Astrocyte of the spinal cord (primary cell): ENCODE measurements around the gene GSG1L.

Source experiments
- DNase-seq: peaks from one replicate; pipeline ENCODE4 v3.0.0; 2011; ENCODE audit warnings: low read depth, low spot score
- H3K4me3 ChIP-seq: 2 replicates; pipeline ENCODE4 v1.5.1; 2011; ENCODE audit warnings: low read depth, mild to moderate bottlenecking, low read length, moderate library complexity
- in situ Hi-C: cut with HindIII; loops from 2 replicates; pipeline ENCODE4 v1.10.0; 2017; ENCODE audit warnings: low sequenced_read_pairs
- TF ChIP-seq, protein P1 (sequence below): IDR thresholded peaks from 2 replicates; pipeline ENCODE4 v1.5.1; 2012; ENCODE audit warnings: low read depth, mild to moderate bottlenecking, low read length, inconsistent platforms

Gene GSG1L

GRCh38 chr16:28001642-28002041 is 61.9 kb downstream of the GSG1L start:
- TF ChIP-seq, protein P1, sequence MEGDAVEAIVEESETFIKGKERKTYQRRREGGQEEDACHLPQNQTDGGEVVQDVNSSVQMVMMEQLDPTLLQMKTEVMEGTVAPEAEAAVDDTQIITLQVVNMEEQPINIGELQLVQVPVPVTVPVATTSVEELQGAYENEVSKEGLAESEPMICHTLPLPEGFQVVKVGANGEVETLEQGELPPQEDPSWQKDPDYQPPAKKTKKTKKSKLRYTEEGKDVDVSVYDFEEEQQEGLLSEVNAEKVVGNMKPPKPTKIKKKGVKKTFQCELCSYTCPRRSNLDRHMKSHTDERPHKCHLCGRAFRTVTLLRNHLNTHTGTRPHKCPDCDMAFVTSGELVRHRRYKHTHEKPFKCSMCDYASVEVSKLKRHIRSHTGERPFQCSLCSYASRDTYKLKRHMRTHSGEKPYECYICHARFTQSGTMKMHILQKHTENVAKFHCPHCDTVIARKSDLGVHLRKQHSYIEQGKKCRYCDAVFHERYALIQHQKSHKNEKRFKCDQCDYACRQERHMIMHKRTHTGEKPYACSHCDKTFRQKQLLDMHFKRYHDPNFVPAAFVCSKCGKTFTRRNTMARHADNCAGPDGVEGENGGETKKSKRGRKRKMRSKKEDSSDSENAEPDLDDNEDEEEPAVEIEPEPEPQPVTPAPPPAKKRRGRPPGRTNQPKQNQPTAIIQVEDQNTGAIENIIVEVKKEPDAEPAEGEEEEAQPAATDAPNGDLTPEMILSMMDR: no peak
- no peak overlapping the region for H3K4me3 ChIP-seq
- no peak for DNase-seq
- in situ Hi-C loops: no loop called here

- DNase-seq: no peak
- in situ Hi-C loops: no loop called here
- H3K4me3 ChIP-seq: no peak overlapping the region
- TF ChIP-seq, protein P1: no peak
These were observed 62.3 kb downstream of the GSG1L start for GRCh38 chr16:28001184-28001583.

- DNase-seq: no peak
- in situ Hi-C loops: no loop called here
- TF ChIP-seq, protein P1: no peak
- no peak overlapping the region for H3K4me3 ChIP-seq
These were observed 63.0 kb downstream of the GSG1L start for GRCh38 chr16:28000314-28001169.

DNA sequence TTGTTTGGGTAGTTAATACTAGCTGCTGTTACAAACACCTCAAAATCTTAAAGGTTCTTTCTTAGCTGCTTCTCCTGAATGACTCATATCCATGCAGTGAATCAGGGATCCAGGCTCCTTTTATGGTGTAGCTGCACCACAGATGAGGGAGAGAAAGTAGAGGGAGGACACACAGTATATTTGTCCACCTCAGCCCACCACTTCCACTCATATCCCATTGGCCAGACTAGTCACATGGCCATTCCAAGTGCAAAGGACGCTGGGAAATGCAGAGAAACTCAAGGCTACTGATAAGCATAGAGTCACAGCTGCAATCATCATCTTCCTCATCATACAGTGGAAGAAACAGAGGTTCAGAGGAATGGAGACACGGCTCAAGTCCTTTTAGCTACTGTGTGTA is 63.8 kb downstream of the GSG1L start:
- no peak overlapping the region for H3K4me3 ChIP-seq
- TF ChIP-seq, protein P1: no peak
- in situ Hi-C loops: no loop called here
- no peak for DNase-seq

DNA sequence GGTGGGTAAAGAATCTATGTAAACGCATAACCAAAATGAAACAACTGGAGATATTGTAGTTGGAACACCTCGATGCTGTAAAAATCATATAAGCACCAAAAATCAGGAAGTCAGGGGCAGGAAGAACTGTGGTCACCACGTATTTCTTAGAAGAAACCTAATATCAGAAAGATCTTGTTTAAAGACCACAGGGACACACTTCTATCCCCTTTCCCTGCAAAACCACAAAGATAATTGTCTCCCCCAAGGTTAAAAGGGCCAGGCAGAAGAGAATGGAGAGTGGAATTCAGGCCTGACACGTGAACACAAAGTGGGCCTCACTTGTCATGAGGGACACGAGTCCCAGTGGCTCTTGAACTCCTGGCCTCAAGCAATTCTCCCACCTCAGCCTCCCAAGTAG is 68.1 kb downstream of the GSG1L start:
- no peak for DNase-seq
- in situ Hi-C loops: no loop called here
- no peak overlapping the region for H3K4me3 ChIP-seq
- TF ChIP-seq, protein P1: no peak

DNA sequence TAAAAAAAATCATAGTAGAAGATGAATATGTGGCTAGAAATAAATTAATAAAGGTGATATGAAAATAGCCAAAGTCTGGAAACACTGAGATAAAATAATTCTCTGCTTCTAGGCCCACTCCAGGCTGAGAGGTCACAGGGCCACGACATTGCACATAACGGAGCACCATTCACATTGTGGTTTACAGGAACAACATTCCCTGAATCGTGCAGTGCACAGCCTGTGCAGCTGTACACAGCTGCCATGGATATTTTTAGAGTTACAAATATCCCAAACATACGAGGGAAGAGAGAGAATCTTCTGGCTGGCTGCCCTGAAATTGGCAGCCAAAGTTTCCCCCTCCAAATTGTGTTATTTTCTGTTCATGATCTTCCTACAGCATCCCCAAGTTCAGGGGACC is 68.8 kb downstream of the GSG1L start:
- no peak overlapping the region for H3K4me3 ChIP-seq
- TF ChIP-seq, protein P1: no peak
- in situ Hi-C loops: no loop called here
- no peak for DNase-seq
